NAMALWA (cell line): ENCODE measurements around the gene UAP1L1.

Experiments used
- DNase-seq: peaks from one replicate; pipeline ENCODE4 v3.0.0-alpha.2; 2015; ENCODE audit warnings: low spot score

The UAP1L1 gene

GRCh38 chr9:137097761-137098462, 20.6 kb downstream of the UAP1L1 start:
- no peak for DNase-seq

- no peak for DNase-seq
Observed at GRCh38 chr9:137099231-137099630, 21.9 kb downstream of the UAP1L1 start.

- DNase-seq: no peak
Observed at GRCh38 chr9:137103206-137103999, 26.1 kb downstream of the UAP1L1 start.

GRCh38 chr9:137105814-137106661, 28.7 kb downstream of the UAP1L1 start:
- no peak for DNase-seq

- no peak for DNase-seq
Observed at GRCh38 chr9:137106662-137107250, 29.4 kb downstream of the UAP1L1 start.

- no peak for DNase-seq
Observed at GRCh38 chr9:137107312-137107921, 30.1 kb downstream of the UAP1L1 start.

GRCh38 chr9:137107982-137108381, 30.7 kb downstream of the UAP1L1 start:
- no peak for DNase-seq

- no peak for DNase-seq
Observed at GRCh38 chr9:137108608-137109249, 31.4 kb downstream of the UAP1L1 start.

- DNase-seq: no peak
Observed at GRCh38 chr9:137109250-137110146, 32.2 kb downstream of the UAP1L1 start.

GRCh38 chr9:137110147-137110910, 33.0 kb downstream of the UAP1L1 start:
- no peak for DNase-seq

- DNase-seq: no peak
Observed at GRCh38 chr9:137110911-137111787, 33.8 kb downstream of the UAP1L1 start.

GRCh38 chr9:137111788-137112563, 34.7 kb downstream of the UAP1L1 start:
- DNase-seq: no peak

- no peak for DNase-seq
Observed at GRCh38 chr9:137112564-137113384, 35.5 kb downstream of the UAP1L1 start.

GRCh38 chr9:137113385-137114159, 36.3 kb downstream of the UAP1L1 start:
- DNase-seq: no peak

- DNase-seq: no peak
Observed at GRCh38 chr9:137114220-137114612, 36.9 kb downstream of the UAP1L1 start.
